Activated naive CD8-positive, alpha-beta T cell treated with anti-CD3 and anti-CD28 coated beads, Interleukin-2, amount 10 ng/mL, durations not matched to agents 7 days and 5 days (primary cell): ENCODE measurements around the gene SEMA3C. TPM values are rescaled to one million over a fixed set of nuclear protein-coding genes. Genes with fewer than 3 reads are reported as not detected.

Source experiments
- ATAC-seq: fragments of 150-1000 bp; cut with Tn5 transposase; one replicate; pipeline ENCODE4 v1.10.0; 2021; ENCODE audit warnings: low read depth, moderate library complexity
- POLR2A ChIA-PET: fragments of 350-600 bp; sonication (Branson Sonifier 250); formaldehyde crosslinking; loops from one replicate; lab custom pipeline; 2021; ENCODE audit warnings: antibody characterized with exemption; lab: Charles Lee
- DNase-seq: peaks from one replicate; pipeline ENCODE4 v3.0.0; 2021
- H3K27ac Mint-ChIP-seq: one replicate; pipeline ENCODE4 v1.8.0; 2022; ENCODE audit warnings: mild to moderate bottlenecking, mixed read lengths
- H3K27me3 Mint-ChIP-seq: one replicate; pipeline ENCODE4 v1.8.0; 2022; ENCODE audit warnings: mild to moderate bottlenecking, moderate library complexity, mixed read lengths
- H3K36me3 Mint-ChIP-seq: one replicate; pipeline ENCODE4 v1.8.0; 2021; ENCODE audit warnings: mild to moderate bottlenecking, mixed read lengths
- H3K4me1 Mint-ChIP-seq: one replicate; pipeline ENCODE4 v1.8.0; 2021; ENCODE audit warnings: mixed read lengths
- H3K4me3 Mint-ChIP-seq: one replicate; pipeline ENCODE4 v1.8.0; 2022; ENCODE audit warnings: mild to moderate bottlenecking, moderate library complexity, mixed read lengths
- H3K9me3 Mint-ChIP-seq: one replicate; pipeline ENCODE4 v1.8.0; 2021; ENCODE audit warnings: mixed read lengths
- total RNA-seq, 2 experiments: library from RNA; stranded (reverse); gene quantifications; one replicate each; pipeline ENCODE4 v1.2.3, GENCODE V29; 2021

SEMA3C gene
- under 1 TPM; 0.11 to 0.30 TPM for total RNA-seq

DNA sequence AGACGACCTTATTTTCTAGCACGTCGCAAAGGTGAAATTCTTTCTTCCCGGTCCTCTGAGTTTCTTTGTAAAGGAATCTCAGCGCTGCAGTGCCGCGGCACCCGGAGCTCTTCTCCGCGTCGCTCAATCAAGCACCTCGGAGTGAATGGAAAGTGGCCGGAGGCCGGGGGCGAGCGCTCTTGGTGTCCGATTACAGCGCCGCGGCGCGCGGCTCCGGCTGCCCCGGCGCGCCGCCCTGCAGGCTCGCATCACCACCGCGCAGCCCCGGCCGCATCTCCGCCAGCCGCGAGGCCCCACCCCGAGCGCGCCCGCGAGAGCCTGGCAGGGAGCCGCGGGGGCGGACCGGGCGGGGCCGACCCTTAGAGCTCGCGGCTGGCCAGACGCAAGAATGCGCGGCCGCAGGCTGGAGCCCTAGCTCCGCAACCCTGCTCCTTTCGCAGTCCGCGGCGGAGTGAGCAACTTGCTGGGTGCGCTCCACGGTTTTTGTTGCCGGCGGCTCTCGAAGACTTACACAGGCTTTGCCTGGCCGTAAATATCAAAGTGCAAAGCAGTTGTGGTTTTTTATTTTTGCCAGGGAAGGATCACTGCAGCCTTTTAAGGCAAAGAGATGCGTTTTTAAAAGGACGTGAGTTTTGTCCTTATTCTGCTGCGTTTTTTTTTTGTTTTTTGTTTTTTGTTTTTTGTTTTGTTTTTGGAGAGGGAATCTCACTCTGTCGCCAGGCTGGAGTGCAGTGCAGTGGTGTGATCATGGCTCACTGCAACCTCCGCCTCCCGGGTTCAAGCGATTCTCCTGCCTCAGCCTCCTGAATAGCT lies at the start of gene SEMA3C:
Gene SEMA3C (minus strand): TSS at position 143 of the 813 bp plus-strand sequence. CDS start 2,270 bp downstream, outside the sequence.
- ATAC-seq (peak; percentile 73), DNase-seq (peak; percentile 48)
- H3K27ac Mint-ChIP-seq, result no peak within 1 kb of the TSS
- H3K4me3 Mint-ChIP-seq, result peak within 1 kb of the TSS; percentile 48
- peaks cover 3% of the 10 kb centered on the region for H3K4me1 Mint-ChIP-seq
- POLR2A ChIA-PET, result no interaction called here
- no peaks in the 10 kb centered on the region for H3K9me3 Mint-ChIP-seq
- no peaks in the 10 kb centered on the region for H3K36me3 Mint-ChIP-seq
- peaks cover 42% of the 10 kb centered on the region for H3K27me3 Mint-ChIP-seq

DNA sequence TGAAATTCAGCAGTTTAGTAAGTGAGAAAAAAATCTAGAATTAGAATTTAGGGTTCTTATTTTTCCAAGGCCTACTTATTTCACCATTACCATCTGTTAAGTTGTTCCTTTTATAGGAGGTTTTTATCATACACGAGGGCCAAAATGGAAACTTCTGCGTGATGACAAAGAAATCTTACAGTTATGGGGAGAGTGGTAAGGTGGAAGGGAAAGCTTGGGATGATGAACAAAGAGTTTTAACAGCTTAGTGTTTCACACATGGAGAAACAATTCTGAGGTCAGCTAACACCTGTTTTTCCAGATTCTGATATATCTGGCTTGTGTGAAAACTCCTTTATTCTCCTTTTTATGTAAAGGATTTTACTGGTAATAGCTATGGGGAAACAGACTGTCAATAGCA lies 49.8 kb upstream of the SEMA3C start:
- no peak for ATAC-seq
- no peak for DNase-seq
- H3K9me3 Mint-ChIP-seq, result no peaks in the 10 kb centered on the region

DNA sequence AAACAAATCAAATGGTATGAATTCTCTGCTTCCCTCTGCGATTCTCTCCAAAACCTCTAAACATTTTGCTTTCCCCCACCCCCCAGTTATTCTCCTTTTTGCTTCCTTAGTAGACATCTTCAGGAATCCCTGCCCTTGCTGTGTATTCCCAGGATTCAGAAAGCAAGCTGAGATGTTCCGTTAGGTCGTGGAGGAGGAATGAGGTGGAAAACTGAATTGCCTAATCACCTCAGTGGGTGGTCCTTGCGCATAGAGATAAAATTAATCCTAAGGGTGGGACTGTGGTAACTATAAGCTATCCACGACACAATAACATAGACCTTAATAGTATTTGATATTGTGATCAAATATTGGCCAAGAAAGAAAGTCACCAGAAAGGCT lies 49.1 kb upstream of the SEMA3C start:
- H3K4me3 Mint-ChIP-seq, result no peak overlapping the region
- no peaks in the 10 kb centered on the region for H3K36me3 Mint-ChIP-seq
- no peaks in the 10 kb centered on the region for H3K27me3 Mint-ChIP-seq
- POLR2A ChIA-PET, result no interaction called here
- ATAC-seq, result no peak
- no peak for DNase-seq
- no peak overlapping the region for H3K27ac Mint-ChIP-seq
- no peaks in the 10 kb centered on the region for H3K9me3 Mint-ChIP-seq
- H3K4me1 Mint-ChIP-seq, result no peaks in the 10 kb centered on the region

More for the DNA sequence above, 49.8 kb upstream of the SEMA3C start:
- Mint-ChIP-seq H3K27ac (no peak overlapping the region), H3K36me3 (no peaks in the 10 kb centered on the region), H3K4me1 (no peaks in the 10 kb centered on the region), H3K27me3 (no peaks in the 10 kb centered on the region), H3K4me3 (no peak overlapping the region)
- POLR2A ChIA-PET, result no interaction called here

DNA sequence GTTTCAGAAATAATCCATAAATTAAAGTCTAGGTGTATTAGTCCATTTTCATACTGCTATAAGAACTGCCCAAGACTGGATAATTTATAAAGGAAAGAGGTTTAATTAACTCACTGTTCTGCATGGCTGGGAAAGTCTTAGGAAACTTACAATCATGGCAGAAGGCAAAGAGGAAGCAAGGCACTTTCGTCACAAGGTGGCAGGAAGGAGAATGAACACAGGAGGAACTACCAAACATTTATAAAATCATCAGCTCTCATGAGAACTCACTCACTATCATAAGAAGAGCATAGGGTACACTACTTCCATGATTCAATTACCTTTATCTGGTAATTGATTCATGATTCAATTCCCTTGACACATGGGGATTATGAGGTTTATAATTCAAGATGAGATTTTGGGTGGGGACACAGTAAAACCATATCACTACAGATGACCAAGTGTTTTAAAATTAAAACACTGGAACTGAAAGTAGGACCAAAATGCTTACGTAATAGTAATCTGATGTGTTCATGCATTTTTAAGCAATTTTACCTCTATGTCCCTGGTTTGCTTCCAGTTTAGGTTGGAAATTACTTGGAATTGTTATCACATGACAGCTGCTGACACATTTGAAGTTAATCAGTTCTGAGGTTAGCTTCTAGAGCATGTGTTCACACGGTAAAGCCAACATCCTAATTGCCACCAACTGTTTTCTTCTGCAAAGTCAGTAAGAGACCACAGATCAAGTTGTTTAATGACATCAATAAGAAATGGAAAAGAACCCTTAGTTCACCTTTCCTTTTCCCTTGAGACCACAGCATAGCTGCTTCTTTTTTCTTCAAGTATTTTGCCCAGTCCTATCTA lies 48.4 kb upstream of the SEMA3C start:
- ATAC-seq (no peak), DNase-seq (no peak)
- Mint-ChIP-seq H3K4me3 (no peak overlapping the region), H3K36me3 (no peaks in the 10 kb centered on the region), H3K4me1 (no peaks in the 10 kb centered on the region), H3K27ac (no peak overlapping the region), H3K9me3 (no peaks in the 10 kb centered on the region), H3K27me3 (no peaks in the 10 kb centered on the region)
- POLR2A ChIA-PET, result no interaction called here

DNA sequence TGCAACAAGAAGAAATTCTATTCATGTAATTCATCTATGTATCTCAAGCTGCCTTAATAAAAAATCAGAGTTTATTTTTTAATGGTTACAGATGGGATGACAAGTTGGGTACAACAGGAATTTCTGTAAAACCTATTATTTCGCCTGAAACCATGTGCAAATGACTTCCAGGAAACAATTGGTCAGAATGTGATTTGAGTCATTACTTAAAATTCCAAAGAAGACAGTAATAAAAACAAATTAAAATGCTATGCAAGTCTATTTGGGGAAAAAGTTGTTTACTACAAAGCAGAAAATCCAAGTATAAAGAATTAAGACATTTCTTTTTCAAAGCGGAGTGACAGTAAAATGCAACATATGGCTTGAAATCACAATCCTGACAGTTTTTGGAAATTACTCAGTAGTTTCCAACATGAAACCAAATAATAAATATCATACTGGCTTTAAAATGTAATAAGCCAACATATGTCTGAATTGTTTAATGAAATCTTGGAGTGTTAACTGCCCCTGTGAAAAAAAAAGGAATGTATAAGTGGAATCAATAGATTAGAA lies 41.5 kb upstream of the SEMA3C start:
- ATAC-seq (no peak), DNase-seq (no peak)
- POLR2A ChIA-PET, result no interaction called here
- Mint-ChIP-seq H3K9me3 (no peaks in the 10 kb centered on the region), H3K4me3 (no peak overlapping the region), H3K27me3 (no peaks in the 10 kb centered on the region), H3K27ac (no peak overlapping the region), H3K36me3 (no peaks in the 10 kb centered on the region), H3K4me1 (no peaks in the 10 kb centered on the region)

DNA sequence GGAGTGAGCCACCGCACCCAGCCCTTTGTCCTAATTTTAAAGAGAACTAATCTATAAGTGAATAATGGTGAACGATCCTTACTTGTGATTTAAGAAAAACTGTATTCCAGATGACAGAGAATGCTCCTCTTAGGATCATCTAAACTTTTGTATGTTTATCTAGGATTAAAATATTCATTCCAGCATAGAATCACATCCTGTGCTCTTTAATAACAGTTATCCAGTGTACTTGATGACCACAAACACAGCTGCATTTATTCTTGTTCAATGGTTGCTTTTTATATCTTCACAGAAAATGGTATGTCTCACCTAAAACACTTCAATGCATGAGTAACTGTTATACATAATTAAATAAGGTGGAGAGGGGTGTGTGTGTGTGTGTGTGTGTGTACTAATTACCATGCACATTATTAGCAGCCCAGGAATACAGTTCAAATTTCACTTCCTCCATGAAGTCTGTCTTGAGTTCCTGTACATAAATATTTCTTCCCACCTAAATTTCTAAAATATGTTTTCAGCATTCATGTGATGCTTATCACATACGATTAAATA lies 38.5 kb upstream of the SEMA3C start:
- Mint-ChIP-seq H3K4me3 (no peak overlapping the region), H3K9me3 (no peaks in the 10 kb centered on the region), H3K4me1 (no peaks in the 10 kb centered on the region), H3K27me3 (no peaks in the 10 kb centered on the region), H3K27ac (no peak overlapping the region), H3K36me3 (no peaks in the 10 kb centered on the region)
- POLR2A ChIA-PET, result no interaction called here
- no peak for DNase-seq
- ATAC-seq, result no peak

DNA sequence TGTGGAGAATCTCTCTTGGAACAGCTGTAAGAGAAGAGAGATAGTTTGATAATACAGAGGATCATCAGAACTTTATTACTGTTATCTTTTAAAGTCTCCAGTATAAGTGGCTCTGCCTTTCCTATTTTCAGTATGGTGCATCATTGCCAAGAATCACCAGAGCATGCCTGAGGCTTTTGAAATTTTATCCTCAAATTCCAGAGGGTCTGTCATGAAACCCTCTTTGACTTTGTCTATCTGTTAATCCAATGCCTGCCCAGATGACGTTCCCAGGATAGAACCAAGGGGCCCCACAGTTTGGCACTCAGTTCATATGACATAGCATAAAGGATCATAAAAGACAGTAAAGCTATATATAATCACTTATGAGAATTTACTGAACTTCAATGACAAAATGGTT lies 35.3 kb upstream of the SEMA3C start:
- ATAC-seq (no peak), DNase-seq (no peak)
- POLR2A ChIA-PET, result no interaction called here
- Mint-ChIP-seq H3K27ac (no peak overlapping the region), H3K36me3 (no peaks in the 10 kb centered on the region), H3K27me3 (no peaks in the 10 kb centered on the region), H3K4me1 (no peaks in the 10 kb centered on the region), H3K9me3 (no peaks in the 10 kb centered on the region), H3K4me3 (no peak overlapping the region)

DNA sequence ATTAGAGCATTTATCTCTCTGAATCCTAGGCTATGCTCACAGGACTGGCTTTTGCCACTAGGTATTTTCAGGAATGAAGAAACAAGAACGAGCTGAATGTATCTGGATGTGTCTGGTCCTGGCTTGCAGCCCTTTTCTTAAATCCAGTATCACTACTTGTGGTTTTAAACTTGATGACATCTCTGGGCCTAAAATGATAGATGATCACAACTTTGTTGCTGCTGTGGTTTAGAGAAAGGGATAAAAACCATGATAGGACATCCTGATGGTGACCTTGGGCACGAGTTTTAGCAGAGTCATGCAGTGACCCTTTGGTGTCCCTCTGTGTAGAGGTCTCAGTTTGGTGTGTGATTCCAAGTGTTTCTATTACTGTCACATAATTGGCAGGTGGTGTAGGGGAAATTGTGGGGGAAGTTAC lies 31.7 kb upstream of the SEMA3C start:
- H3K27ac Mint-ChIP-seq, result no peak overlapping the region
- DNase-seq (no peak), ATAC-seq (no peak)
- H3K27me3 Mint-ChIP-seq, result no peaks in the 10 kb centered on the region
- no peaks in the 10 kb centered on the region for H3K4me1 Mint-ChIP-seq
- no peak overlapping the region for H3K4me3 Mint-ChIP-seq
- H3K9me3 Mint-ChIP-seq, result no peaks in the 10 kb centered on the region
- POLR2A ChIA-PET, result no interaction called here
- no peaks in the 10 kb centered on the region for H3K36me3 Mint-ChIP-seq

DNA sequence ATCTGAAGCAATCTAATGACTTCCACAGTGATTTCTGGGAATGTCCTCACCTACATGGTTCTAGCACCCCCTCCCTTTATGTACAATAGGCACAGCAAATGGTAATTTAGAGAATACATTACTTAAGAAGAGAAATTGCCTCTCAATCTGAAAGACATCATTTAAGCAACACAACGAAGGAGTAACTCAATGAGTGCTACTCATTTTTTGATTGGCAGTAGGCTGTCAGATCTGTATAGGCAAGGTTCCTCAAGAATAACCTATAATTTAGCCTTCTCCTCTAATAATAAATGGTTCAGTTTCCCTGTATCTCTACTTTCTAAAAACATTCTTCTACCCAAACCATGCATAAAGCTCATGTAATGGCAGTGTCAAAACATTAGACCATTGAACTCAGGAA lies 30.6 kb upstream of the SEMA3C start:
- Mint-ChIP-seq H3K27me3 (no peaks in the 10 kb centered on the region), H3K4me3 (no peak overlapping the region), H3K9me3 (no peaks in the 10 kb centered on the region), H3K4me1 (no peaks in the 10 kb centered on the region), H3K36me3 (no peaks in the 10 kb centered on the region), H3K27ac (no peak overlapping the region)
- DNase-seq, result no peak
- POLR2A ChIA-PET, result no interaction called here
- no peak for ATAC-seq

DNA sequence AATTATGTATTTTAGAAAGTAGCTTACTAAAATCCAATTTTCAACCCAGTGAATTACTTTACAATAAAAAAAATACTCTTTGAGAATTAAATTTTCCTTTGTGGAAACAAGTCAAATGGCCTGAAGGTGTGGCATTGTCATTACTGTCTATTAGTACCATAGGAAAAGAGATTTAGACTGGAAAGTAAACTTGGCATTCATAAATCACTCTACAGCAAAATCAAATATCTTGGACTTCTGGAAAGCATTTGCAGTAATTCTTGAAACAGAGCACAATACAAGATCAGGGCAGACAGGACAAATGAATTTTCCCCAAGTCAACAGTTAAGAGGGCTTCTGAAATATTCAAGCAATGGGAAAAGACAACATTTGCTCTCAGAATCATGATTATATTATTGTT lies 28.0 kb upstream of the SEMA3C start:
- no peaks in the 10 kb centered on the region for H3K36me3 Mint-ChIP-seq
- no peak overlapping the region for H3K4me3 Mint-ChIP-seq
- POLR2A ChIA-PET, result no interaction called here
- ATAC-seq, result no peak
- no peak for DNase-seq
- H3K9me3 Mint-ChIP-seq, result no peaks in the 10 kb centered on the region
- H3K27me3 Mint-ChIP-seq, result no peaks in the 10 kb centered on the region
- no peak overlapping the region for H3K27ac Mint-ChIP-seq
- no peaks in the 10 kb centered on the region for H3K4me1 Mint-ChIP-seq

DNA sequence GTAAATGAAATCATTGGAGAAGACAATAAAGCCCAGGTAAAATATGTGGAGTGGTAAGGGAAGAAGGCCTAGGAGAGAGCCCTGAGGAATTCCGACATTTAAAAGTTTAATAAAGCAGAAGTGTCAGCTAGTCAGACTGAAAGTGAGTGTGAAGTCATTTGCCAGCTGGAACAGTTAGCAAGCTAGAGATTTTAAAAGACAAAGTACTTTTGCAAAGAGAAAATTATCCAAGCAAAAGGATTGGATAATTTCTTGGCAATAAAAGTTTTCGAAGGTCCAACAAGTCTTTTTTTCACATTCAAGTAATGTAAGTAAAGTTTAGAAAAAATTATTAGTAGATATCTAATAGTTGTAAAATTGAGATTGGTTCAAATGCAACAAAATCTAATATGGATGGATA lies 27.1 kb upstream of the SEMA3C start:
- H3K9me3 Mint-ChIP-seq, result no peaks in the 10 kb centered on the region
- ATAC-seq (no peak), DNase-seq (no peak)
- H3K27me3 Mint-ChIP-seq, result no peaks in the 10 kb centered on the region
- no peak overlapping the region for H3K27ac Mint-ChIP-seq
- H3K4me1 Mint-ChIP-seq, result no peaks in the 10 kb centered on the region
- no peak overlapping the region for H3K4me3 Mint-ChIP-seq
- POLR2A ChIA-PET, result no interaction called here
- no peaks in the 10 kb centered on the region for H3K36me3 Mint-ChIP-seq

DNA sequence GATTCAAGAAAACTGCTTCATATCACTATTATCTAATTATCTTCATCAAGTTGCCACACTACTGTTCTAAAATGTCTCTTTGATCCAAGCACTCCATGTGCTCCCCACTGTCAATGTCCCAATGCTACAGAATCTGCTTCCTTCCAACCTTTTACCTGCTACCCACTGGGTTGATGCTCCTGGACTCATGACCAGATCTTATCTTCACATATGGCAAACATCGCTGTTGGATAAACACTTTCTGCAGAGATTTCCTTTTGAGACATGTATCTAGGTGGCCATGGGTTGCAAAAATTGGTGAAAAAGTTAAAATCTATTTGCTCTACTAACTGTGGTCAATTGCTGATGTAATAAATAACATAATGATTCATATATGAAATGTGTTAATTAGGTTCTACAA lies 24.5 kb upstream of the SEMA3C start:
- ATAC-seq, result no peak

DNA sequence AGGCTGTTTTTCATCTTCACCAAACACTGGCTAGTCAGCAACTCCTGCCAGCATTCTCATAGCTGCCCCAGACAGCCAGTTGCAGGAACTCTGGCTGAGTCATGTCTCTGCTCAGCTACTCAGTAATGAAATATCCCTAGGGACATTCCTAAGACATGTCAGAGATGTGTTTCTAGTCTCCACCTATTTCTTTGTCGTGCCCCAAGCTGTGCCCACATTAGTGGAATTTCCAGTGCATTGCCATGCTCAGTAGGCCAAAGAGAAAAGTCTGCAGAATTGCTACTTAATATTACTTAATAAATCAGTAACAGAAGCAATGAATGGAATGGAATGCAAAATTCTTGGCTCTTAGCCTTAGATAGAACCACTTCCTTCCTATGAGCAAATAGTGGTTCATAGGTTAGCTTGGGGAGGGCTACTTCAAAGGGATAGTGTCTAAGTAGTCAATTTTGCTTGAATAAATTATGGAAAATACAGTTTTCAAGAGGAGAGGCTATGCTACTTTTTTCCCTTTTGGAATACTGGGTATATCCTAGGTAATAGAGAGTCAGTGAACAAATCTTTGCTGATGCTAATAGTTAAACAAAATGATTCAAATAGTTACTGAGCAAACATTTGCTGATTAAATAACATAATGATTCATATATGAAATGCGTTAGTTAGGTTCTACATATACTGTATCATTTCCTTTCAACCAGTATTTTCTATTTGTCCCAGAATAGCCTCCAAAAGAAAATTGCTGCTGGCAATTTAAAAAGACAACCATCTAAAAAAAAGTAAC lies 23.6 kb upstream of the SEMA3C start:
- H3K27ac Mint-ChIP-seq, result no peak overlapping the region
- no peaks in the 10 kb centered on the region for H3K27me3 Mint-ChIP-seq
- no peak overlapping the region for H3K4me3 Mint-ChIP-seq
- no peak for ATAC-seq
- POLR2A ChIA-PET, result no interaction called here
- no peaks in the 10 kb centered on the region for H3K9me3 Mint-ChIP-seq
- H3K4me1 Mint-ChIP-seq, result no peaks in the 10 kb centered on the region
- H3K36me3 Mint-ChIP-seq, result no peaks in the 10 kb centered on the region
- DNase-seq, result no peak

More for the DNA sequence above, 24.5 kb upstream of the SEMA3C start:
- no peaks in the 10 kb centered on the region for H3K9me3 Mint-ChIP-seq
- H3K27me3 Mint-ChIP-seq, result no peaks in the 10 kb centered on the region
- no peaks in the 10 kb centered on the region for H3K4me1 Mint-ChIP-seq
- no peaks in the 10 kb centered on the region for H3K36me3 Mint-ChIP-seq
- DNase-seq, result no peak
- no peak overlapping the region for H3K4me3 Mint-ChIP-seq
- POLR2A ChIA-PET, result no interaction called here
- no peak overlapping the region for H3K27ac Mint-ChIP-seq
